GM10266 (cell line): ENCODE results near the gene WDR13.

Experiments used
- DNase-seq: peaks from one replicate; pipeline ENCODE4 v3.0.0; 2012; ENCODE audit errors: extremely low spot score
- CTCF ChIP-seq: IDR thresholded peaks from 2 replicates; pipeline ENCODE4 v1.5.1; 2012; ENCODE audit warnings: mild to moderate bottlenecking, low read depth; ENCODE audit not compliant: control insufficient read depth, insufficient read depth; ENCODE audit errors: missing control alignments

Gene WDR13

DNA sequence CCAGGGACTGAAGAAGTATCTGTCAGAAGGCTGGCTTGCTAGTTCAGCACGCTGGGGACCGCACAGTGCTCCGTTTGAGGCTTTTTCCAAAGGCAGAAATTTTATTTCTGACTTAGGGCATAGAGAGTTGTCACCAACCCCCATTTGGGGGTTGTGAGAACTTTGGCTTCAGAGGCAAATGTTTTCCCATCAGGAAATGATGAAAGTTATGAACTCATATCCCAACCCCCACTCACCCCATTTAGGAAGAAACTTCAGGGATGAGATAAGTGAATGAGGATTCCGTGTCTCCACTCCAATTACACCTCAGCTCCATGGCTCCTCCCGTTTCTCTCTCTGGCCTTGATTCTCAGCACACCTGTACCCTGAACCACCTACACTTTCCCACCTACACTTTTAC lies 4.3 kb upstream of the WDR13 start:
- DNase-seq, result no peak
- no peak for TF ChIP-seq CTCF

GRCh38 chrX:48595929-48596328 lies 1.4 kb upstream of the WDR13 start:
- no peak for DNase-seq
- no peak for TF ChIP-seq CTCF

DNA sequence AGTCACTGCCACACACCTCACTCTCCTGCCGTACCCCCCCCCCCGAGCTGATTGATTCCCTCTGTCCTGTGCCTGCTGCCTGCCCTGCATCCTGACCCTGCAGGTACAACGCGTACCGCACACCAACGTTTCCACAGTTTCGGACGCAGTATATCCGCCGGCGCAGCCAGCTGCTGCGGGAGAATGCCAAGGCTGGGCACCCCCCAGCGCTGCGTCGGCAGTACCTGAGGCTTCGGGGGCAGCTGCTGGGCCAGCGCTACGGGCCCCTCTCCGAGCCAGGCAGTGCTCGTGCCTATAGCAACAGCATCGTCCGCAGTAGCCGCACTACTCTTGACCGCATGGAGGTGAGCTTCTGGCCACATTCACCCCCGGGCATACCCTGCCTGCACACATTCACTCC lies 1.3 kb downstream of the WDR13 start:
- TF ChIP-seq CTCF, result no peak
- no peak for DNase-seq

DNA sequence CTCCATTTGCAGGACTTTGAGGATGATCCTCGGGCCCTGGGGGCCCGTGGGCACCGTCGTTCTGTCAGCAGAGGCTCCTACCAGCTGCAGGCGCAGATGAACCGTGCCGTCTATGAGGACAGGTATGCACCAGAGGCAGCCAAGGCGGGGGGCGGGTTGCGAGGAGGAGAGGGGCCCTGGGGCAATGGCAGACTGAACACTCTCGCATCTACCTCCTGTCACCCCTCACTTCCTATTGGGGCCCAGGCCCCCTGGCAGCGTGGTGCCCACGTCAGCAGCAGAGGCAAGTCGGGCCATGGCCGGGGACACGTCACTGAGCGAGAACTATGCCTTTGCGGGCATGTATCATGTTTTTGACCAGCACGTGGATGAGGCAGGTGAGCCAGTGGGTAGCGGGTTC lies 2.0 kb downstream of the WDR13 start:
- no peak for DNase-seq
- TF ChIP-seq CTCF, result no peak

DNA sequence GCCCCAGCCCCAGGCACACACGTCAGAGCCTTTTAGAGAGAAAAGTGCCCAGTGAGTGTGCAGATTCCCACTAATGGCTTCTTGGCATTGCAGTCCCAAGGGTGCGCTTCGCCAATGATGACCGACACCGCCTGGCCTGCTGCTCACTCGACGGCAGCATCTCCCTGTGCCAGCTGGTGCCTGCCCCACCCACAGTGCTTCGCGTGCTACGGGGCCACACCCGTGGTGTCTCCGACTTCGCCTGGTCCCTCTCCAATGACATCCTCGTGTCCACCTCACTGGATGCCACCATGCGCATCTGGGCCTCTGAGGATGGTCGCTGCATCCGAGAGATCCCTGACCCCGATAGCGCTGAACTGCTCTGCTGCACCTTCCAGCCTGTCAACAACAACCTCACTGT lies 2.9 kb downstream of the WDR13 start:
- TF ChIP-seq CTCF, result no peak
- DNase-seq, result no peak

DNA sequence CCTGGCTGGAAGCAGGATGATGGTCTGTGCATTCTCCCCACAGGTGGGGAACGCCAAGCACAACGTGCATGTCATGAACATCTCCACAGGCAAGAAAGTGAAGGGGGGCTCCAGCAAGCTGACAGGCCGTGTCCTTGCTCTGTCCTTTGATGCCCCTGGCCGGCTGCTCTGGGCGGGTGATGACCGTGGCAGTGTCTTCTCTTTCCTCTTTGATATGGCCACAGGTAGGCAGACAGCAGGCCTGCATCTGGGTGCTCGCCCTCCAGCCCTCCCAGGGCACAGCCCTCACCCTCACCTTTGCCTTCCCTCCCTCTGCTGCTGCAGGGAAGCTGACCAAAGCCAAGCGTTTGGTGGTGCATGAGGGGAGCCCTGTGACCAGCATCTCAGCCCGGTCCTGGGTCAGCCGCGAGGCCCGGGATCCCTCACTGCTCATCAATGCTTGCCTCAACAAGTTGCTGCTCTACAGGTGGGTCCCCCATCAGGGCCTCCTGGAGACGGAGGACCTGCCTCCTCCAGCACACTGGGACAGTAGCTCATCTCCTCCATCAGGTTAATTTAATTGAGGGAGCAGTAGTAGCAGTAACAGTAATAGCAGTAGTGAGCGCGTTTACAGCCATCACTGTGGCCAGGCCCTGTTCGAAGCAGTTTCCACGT lies 4.6 kb downstream of the WDR13 start:
- no peak for DNase-seq
- no peak for TF ChIP-seq CTCF

GRCh38 chrX:48604701-48605100 lies 7.4 kb downstream of the WDR13 start:
- no peak for TF ChIP-seq CTCF
- DNase-seq, result no peak
